Measurements from ENCODE around the gene CEP41. TPM values are rescaled to one million over a fixed set of nuclear protein-coding genes. Genes with fewer than 3 reads are reported as not detected.

CEP41 gene
- total and polyA plus RNA-seq, 2 of the 13 experiments (the other 11 are each of a cell fraction or from before 2014, with no cell fraction given), result 8.7 to 9.0 TPM

- H3K79me2 ChIP-seq (ENCODE audit: insufficient read depth, low read length), result no peaks in the 10 kb centered on the region
- no peak overlapping the region for H3K27ac ChIP-seq (ENCODE audit: extremely low read length, insufficient read depth, low read length)
- FAIRE-seq (no peak), ATAC-seq (no peak), DNase-seq (ENCODE audit: low spot score) (no peak)
- intact Hi-C loops (cut with micrococcal nuclease; ENCODE audit: unreplicated experiment) (loop anchor here (5.0 kb wide), 1 partner anchor 102 kb away; no protein-coding TSS in a partner anchor), in situ Hi-C loops (cut with HindIII; ENCODE audit: extremely low pct_ligation_motif_present, low pct_unique_long_range_greater_than_20kb) (no loop called here)
- no peaks in the 10 kb centered on the region for H3K36me3 ChIP-seq (replicated peaks in 1 of 2; ENCODE audit: control insufficient read depth in 1 of 2, insufficient read depth in 2 of 2, low read length in 2 of 2)
- H4K20me1 ChIP-seq (ENCODE audit: insufficient read depth, low read length), result no peaks in the 10 kb centered on the region
- no peak overlapping the region for H3K9ac ChIP-seq (ENCODE audit: insufficient read depth, low read depth, low read length)
- no peak overlapping the region for H3K4me3 ChIP-seq (replicated peaks in 1 of 3; ENCODE audit: insufficient read depth in 1 of 3, low read depth in 2 of 3, low read length in 3 of 3)
- POLR2A ChIA-PET, result no interaction called here
- H3K4me1 ChIP-seq (ENCODE audit: insufficient read depth, low read length), result peaks cover 58% of the 10 kb centered on the region
- no peak overlapping the region for H3K4me2 ChIP-seq (ENCODE audit: low read depth, low read length)
- no peaks in the 10 kb centered on the region for H3K9me3 ChIP-seq (ENCODE audit: low read length)
- CTCF ChIA-PET (ENCODE audit: low intra/inter-chr PET ratio, low total read pairs), result no interaction called here
- 46% methylated on average over 2 of the region's 2 CpGs for WGBS (ENCODE audit: low lambda C conversion rate)
- no TSS peak for BruUV-seq (replicated peaks)
- TF ChIP-seq SRF (IDR thresholded peaks at IDR 0.05; ENCODE audit: low read depth, low read length), result no peak
- no peak for TF ChIP-seq ZNF274 (CRISPR knock-in tag; IDR thresholded peaks at IDR 0.05)
- no peak for TF ChIP-seq MBD4 (IDR thresholded peaks at IDR 0.05; ENCODE audit: borderline replicate concordance, low read length)
- no peak for TF ChIP-seq KAT7 (CRISPR knock-in tag; IDR thresholded peaks at IDR 0.05; ENCODE audit: borderline replicate concordance)
- TF ChIP-seq ZNF17 (CRISPR knock-in tag; IDR thresholded peaks at IDR 0.05), result no peak
- no peak for TF ChIP-seq SRSF4 (IDR thresholded peaks at IDR 0.05; ENCODE audit: low read depth, low read length, poor library complexity, severe bottlenecking)
- no peak for TF ChIP-seq FOXA1 (IDR thresholded peaks at IDR 0.05)
- TF ChIP-seq FOXA1 (CRISPR knock-in tag; IDR thresholded peaks at IDR 0.05), result no peak
- H2AFZ ChIP-seq (ENCODE audit: low read length), result no peak overlapping the region
- H3K27me3 ChIP-seq (ENCODE audit: control insufficient read depth in 1 of 2, insufficient read depth in 2 of 2, low read length in 2 of 2), result peaks cover 1 to 24% of the 10 kb centered on the region in 2 experiments; a peak in 4 of 5 replicates
Measured at GRCh38 chr7:130365088-130365487, 75.7 kb downstream of the CEP41 start.

GRCh38 chr7:130364451-130364850 lies 76.4 kb downstream of the CEP41 start:
- BruUV-seq (replicated peaks), result no TSS peak
- CTCF ChIA-PET (ENCODE audit: low intra/inter-chr PET ratio, low total read pairs), result no interaction called here

More at GRCh38 chr7:130364451-130364850, 76.4 kb downstream of the CEP41 start:
- DNase-seq (ENCODE audit: low spot score), result no peak
- TF ChIP-seq ZMYM4 (CRISPR knock-in tag; IDR thresholded peaks at IDR 0.05), result no peak
- no peak for TF ChIP-seq ZSCAN31 (CRISPR knock-in tag; IDR thresholded peaks at IDR 0.05; ENCODE audit: low read depth)
- TF ChIP-seq RARG (CRISPR knock-in tag; IDR thresholded peaks at IDR 0.05; ENCODE audit: low read depth), result no peak
- no peak for TF ChIP-seq MAX (IDR thresholded peaks at IDR 0.05)
- no peak for TF ChIP-seq ZNF562 (CRISPR knock-in tag; IDR thresholded peaks at IDR 0.05; ENCODE audit: borderline replicate concordance)
- TF ChIP-seq E2F2 (CRISPR knock-in tag; IDR thresholded peaks at IDR 0.05; ENCODE audit: borderline replicate concordance), result no peak
- no peak for TF ChIP-seq ZNF296 (CRISPR knock-in tag; conservative IDR thresholded peaks at IDR 0.05)
- no peak overlapping the region for H3K27ac ChIP-seq (ENCODE audit: extremely low read length, insufficient read depth, low read length)
- H3K4me3 ChIP-seq (replicated peaks in 1 of 3; ENCODE audit: insufficient read depth in 1 of 3, low read depth in 2 of 3, low read length in 3 of 3), result no peak overlapping the region
- H2AFZ ChIP-seq (ENCODE audit: low read length), result no peak overlapping the region
- H3K9me3 ChIP-seq (ENCODE audit: low read length), result no peaks in the 10 kb centered on the region; the same call in 1 of the 2 replicates
- no peak overlapping the region for H3K9ac ChIP-seq (ENCODE audit: insufficient read depth, low read depth, low read length)
- H3K36me3 ChIP-seq (replicated peaks in 1 of 2; ENCODE audit: control insufficient read depth in 1 of 2, insufficient read depth in 2 of 2, low read length in 2 of 2), result no peaks in the 10 kb centered on the region
- in situ Hi-C loops (cut with HindIII; ENCODE audit: extremely low pct_ligation_motif_present, low pct_unique_long_range_greater_than_20kb), result no loop called here
- no peaks in the 10 kb centered on the region for H4K20me1 ChIP-seq (ENCODE audit: insufficient read depth, low read length)
- ATAC-seq, result no peak
- FAIRE-seq, result no peak
- H3K27me3 ChIP-seq (ENCODE audit: control insufficient read depth in 1 of 2, insufficient read depth in 2 of 2, low read length in 2 of 2), result peaks cover 1 to 24% of the 10 kb centered on the region in 2 experiments; a peak in 4 of 5 replicates
- peaks cover 52% of the 10 kb centered on the region for H3K4me1 ChIP-seq (ENCODE audit: insufficient read depth, low read length)
- H3K79me2 ChIP-seq (ENCODE audit: insufficient read depth, low read length), result no peaks in the 10 kb centered on the region
- intact Hi-C loops (cut with micrococcal nuclease; ENCODE audit: unreplicated experiment), result no loop called here
- H3K4me2 ChIP-seq (ENCODE audit: low read depth, low read length), result no peak overlapping the region
- POLR2A ChIA-PET, result no interaction called here
- WGBS (ENCODE audit: low lambda C conversion rate), result 44% methylated on average over 4 of the region's 4 CpGs

All from HepG2 (cell line).